Duodenal mucosa (tissue), 2 donors: ENCODE results near the gene LYSET.
"Not testable (repeated sequence)": the region's sequence is repeated elsewhere in the genome, so short reads cannot be mapped to it uniquely, and the experiment has no call there.

Source experiments
- H3K27ac ChIP-seq: one replicate; pipeline ENCODE4 v1.7.0; 2013; ENCODE audit warnings: low read depth, low read length
- H3K27me3 ChIP-seq, 2 donors: one replicate each; pipeline ENCODE4 v1.7.0; 2013; ENCODE audit warnings: low read length in 2 of 2, control low read depth in 1 of 2; ENCODE audit not compliant: insufficient read depth in 2 of 2, control insufficient read depth in 1 of 2
- H3K36me3 ChIP-seq, 2 donors: one replicate each; pipeline ENCODE4 v1.7.0; 2013; ENCODE audit warnings: low read length in 2 of 2, control low read depth in 1 of 2; ENCODE audit not compliant: insufficient read depth in 2 of 2, control insufficient read depth in 1 of 2
- H3K4me1 ChIP-seq, 2 donors: one replicate each; pipeline ENCODE4 v1.7.0; 2013; ENCODE audit warnings: low read length in 2 of 2, control low read depth in 1 of 2; ENCODE audit not compliant: insufficient read depth in 2 of 2, control insufficient read depth in 1 of 2
- H3K4me3 ChIP-seq, 2 donors: one replicate each; pipeline ENCODE4 v1.7.0; 2013; ENCODE audit warnings: low read length in 2 of 2, low read depth in 1 of 2
- H3K9ac ChIP-seq, 2 donors: one replicate each; pipeline ENCODE4 v1.7.0; 2013; ENCODE audit warnings: low read length in 2 of 2, low read depth in 1 of 2
- H3K9me3 ChIP-seq, 2 donors: one replicate each; pipeline ENCODE4 v1.7.0; 2013; ENCODE audit warnings: low read length in 2 of 2, control low read depth in 1 of 2; ENCODE audit not compliant: control insufficient read depth in 1 of 2

The LYSET gene

DNA sequence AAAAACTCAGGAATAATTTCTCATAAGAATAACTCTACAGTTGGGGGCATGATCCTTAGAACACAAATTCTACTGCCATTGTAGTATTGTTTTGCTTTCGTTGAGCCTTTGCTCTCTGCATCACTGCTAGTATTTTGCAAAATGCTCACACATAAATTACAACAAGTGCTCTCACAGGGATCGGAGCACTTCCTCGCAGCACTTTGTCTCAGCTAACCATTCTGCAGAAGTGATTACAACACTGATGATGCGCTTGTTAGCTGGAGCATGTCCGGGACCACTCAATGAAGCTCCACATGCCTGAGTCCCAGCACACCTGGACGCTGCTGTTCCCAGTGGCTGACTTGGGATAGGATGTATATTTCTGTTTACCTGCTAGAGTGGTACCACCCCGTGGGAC lies 32.0 kb upstream of the LYSET start:
- no peaks in the 10 kb centered on the region for H3K36me3 ChIP-seq
- no peak overlapping the region for H3K27ac ChIP-seq
- no peaks in the 10 kb centered on the region for H3K9me3 ChIP-seq
- no peak overlapping the region for H3K4me3 ChIP-seq
- no peak overlapping the region for H3K9ac ChIP-seq
- no peaks in the 10 kb centered on the region for H3K27me3 ChIP-seq
- peaks cover 14 to 15% of the 10 kb centered on the region in 2 donors for H3K4me1 ChIP-seq

DNA sequence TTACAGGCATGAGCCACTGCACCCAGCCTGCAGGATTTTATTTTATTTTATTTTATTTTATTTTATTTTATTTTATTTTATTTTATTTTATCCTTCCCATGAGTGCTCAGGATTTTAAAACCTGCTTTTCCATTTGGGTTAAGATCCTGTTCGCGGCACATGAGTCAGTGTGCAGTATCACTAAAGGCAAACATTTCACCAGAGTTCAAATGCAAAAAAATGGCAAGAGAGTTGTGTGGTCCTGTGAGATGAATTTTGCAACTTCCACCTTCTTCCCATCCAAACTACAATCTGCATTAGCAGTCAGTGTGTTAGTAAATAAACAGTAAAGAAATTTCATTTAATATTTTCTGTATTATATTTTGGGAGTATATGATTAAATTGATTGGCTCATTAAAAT lies 29.4 kb upstream of the LYSET start:
- no peaks in the 10 kb centered on the region for H3K27me3 ChIP-seq
- no peaks in the 10 kb centered on the region for H3K9me3 ChIP-seq
- H3K36me3 ChIP-seq: no peaks in the 10 kb centered on the region
- peaks cover 6 to 7% of the 10 kb centered on the region in 2 donors for H3K4me1 ChIP-seq
- H3K4me3 ChIP-seq: no peak overlapping the region
- H3K27ac ChIP-seq: no peak overlapping the region
- H3K9ac ChIP-seq: no peak overlapping the region

DNA sequence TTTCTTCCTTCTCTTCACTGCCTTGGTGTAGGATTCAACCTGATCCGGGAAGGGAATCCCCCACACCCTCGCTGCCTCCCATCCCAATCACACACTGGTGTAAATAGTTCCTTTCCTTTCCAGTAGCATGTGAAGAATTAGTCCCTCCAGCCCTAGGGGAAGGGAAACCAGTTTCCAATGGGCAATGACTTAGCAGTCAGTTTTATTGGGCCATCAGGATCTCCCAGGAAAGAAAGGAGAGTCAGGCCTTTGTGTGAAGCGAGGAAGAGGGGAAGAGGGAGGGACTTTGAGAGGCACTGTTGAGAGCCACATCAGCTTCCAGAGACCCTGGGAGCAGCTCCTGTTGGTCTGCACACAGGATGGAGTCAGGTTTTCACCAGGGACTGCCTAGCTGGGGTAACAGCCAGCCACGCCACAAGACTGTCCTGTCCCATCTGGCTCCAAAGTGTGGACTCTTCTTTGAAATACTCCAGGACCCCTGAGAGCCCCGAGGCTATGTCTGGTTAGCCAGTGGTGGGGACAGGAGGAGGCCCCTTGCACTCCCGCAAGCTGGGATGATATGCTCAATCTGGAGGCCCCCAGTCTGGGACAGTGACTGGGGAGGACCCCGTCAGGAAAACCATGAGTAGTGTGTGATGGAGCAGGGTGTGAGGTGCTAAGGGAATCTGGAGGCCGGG lies 28.3 kb upstream of the LYSET start:
- H3K27ac ChIP-seq: no peak overlapping the region
- H3K36me3 ChIP-seq: no peaks in the 10 kb centered on the region
- H3K4me3 ChIP-seq: no peak overlapping the region
- no peaks in the 10 kb centered on the region for H3K27me3 ChIP-seq
- H3K4me1 ChIP-seq: no peaks in the 10 kb centered on the region
- H3K9me3 ChIP-seq: no peaks in the 10 kb centered on the region
- no peak overlapping the region for H3K9ac ChIP-seq

DNA sequence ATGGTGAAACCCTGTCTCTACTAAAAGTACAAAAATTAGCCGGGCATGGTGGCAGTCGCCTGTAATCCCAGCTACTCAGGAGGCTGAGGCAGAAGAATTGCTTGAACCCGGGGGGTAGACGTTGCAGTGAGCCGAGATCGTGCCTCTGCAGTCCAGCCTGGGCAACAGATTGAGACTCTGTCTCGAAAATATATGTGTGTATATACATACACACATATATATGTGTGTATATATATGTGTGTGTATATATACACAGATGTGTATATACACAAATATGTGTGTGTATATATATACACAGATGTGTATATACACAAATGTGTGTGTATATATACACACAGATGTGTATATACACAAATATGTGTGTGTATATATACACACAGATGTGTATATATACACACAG lies 26.8 kb upstream of the LYSET start:
- not testable (repeated sequence) for H3K9ac ChIP-seq, H3K4me3 ChIP-seq, H3K27me3 ChIP-seq, H3K9me3 ChIP-seq, H3K36me3 ChIP-seq, H3K4me1 ChIP-seq, H3K27ac ChIP-seq

DNA sequence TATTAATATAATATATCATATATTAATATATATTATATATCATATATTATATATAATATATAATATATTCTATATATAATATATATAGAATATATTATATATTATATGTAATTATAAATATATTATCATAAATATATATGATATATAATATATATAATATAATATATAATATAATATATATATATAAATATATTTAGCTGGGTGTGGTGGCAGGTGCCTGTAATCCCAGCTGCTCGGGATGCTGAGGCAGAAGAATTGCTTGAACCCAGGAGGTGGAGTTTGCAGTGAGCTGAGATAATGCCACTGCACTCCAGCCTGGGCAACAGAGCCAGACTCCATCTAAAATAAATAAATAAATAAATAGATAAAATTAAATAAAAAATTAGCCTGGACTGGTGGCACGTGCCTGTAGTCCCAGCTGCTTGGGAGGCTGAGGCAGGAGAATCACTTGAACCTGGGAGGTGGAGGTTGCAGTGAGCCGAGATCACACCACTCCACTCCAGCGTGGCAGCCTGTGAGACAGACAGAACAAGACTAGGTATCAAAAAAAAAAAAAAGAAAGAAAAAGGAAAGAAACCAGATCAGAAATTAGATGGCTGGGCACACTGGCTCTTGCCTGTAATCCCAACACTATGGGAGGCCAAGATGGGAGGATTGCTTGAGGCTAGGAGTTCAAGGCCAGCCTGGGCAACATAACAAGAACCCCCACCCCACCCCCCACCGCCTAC lies 25.3 kb upstream of the LYSET start:
- not testable (repeated sequence) for H3K27ac ChIP-seq, H3K9ac ChIP-seq, H3K36me3 ChIP-seq, H3K27me3 ChIP-seq, H3K4me1 ChIP-seq, H3K4me3 ChIP-seq, H3K9me3 ChIP-seq

DNA sequence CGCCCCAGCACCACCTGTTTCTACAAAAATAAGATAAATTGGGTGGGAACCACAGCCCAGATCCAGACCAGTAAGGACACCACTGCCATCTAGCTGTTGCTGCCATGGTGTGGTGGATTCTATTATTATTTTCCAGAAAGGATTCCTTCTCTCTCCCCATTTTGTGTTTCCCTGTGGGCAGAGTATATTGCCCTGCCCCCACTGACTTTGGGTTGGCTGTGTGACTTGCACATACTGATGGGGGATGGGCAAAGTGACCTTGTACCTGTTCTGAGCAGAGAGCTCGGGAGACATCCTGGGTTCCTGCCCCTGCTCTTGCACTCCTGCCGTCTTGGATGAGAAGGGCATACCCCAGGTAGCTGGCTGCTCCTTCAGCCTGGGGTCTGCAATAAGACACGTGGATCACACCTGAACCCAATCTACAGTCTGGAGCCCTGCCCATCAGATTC lies 24.7 kb upstream of the LYSET start:
- no peaks in the 10 kb centered on the region for H3K36me3 ChIP-seq
- H3K9me3 ChIP-seq: no peaks in the 10 kb centered on the region
- no peak overlapping the region for H3K9ac ChIP-seq
- no peak overlapping the region for H3K27ac ChIP-seq
- no peaks in the 10 kb centered on the region for H3K4me1 ChIP-seq
- H3K4me3 ChIP-seq: no peak overlapping the region
- H3K27me3 ChIP-seq: no peaks in the 10 kb centered on the region

DNA sequence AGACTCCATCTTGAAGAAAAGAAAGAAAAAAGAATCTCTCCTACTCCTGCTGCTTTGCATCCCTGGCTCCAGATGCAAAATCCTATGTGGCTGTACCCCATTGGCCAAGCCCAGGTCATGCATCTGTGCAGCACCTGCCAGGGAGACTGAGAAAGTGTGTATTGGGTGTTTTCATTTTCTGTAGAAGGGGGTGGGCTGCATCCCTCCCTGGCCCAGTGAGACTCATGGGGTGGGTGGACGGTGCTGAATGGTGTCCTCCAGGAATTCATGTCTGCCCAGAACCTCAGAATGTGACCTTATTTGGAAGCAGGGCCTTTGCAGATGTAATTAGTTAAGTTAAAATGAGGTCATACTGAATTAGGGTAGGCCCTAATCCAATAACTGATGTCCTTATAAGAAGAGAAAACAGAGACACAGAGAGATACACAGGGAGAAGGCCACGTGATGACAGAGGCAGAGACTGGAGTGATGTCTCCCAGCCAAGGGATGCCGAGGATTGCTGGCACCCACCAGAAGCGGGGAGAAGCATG lies 23.6 kb upstream of the LYSET start:
- Histone ChIP-seq H3K27ac (no peak overlapping the region), H3K4me3 (no peak overlapping the region), H3K9me3 (no peaks in the 10 kb centered on the region), H3K4me1 (no peaks in the 10 kb centered on the region), H3K27me3 (no peaks in the 10 kb centered on the region), H3K36me3 (no peaks in the 10 kb centered on the region), H3K9ac (no peak overlapping the region)

DNA sequence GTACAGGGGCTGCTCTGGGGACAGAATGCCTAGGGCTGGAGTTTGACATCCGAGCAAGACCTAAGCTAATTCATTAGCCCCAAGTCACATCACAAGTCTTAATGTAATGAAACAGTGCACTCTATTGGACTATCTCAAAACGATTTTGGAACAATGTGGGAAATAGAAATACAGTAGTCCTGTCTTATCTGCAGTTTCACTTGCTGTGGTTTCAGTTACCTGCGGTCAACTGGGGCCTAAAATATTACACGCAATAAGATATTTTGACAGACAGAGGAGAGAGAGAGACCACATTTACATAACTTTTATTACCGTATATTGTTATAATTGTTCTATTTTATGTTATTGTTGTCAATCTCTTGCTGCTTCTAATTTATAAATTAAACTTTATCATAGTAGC lies 21.6 kb upstream of the LYSET start:
- no peaks in the 10 kb centered on the region for H3K4me1 ChIP-seq

DNA sequence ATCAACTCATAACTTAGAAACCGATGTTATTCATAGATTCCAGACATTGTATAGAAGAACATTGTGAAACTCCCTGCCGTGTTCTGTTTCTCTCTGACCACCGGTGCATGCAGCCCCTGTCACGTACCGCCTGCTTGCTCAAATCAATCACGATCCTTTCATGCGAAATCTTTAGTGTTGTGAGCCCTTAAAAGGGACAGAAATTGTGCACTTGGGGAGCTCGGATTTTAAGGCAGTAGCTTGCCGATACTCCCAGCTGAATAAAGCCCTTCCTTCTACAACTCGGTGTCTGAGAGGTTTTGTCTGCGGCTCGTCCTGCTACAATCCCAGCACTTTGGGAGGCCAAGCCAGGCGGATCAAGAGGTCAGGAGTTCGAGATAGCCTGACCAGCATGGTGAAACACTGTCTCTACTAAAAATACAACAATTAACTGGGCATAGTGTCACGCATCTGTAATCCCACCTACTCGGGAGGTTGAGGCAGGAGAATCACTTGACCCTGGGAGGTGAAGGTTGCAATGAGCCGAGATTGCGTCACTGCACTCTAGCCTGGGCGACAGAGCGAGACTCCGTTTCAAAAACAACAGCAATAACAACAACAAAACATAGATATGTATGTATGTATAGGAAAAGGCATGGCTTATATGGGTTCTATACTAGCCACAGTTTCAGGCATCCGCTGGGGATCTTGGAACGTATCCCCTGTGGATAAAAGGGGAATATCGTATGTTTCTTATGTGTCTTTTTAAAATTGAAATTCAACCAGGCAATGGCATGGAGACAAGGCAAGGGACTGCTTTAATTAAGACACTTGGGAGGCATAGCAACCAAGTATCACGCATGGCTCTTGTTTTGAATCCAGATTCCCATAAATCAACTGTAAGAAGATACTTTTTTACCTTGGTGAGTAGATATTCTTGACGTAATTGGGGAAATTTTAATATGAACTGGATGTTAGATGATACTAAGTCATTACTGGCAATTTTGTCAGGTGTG lies 19.5 kb upstream of the LYSET start:
- not testable (repeated sequence) for H3K4me3 ChIP-seq, H3K4me1 ChIP-seq, H3K36me3 ChIP-seq, H3K27me3 ChIP-seq, H3K27ac ChIP-seq, H3K9me3 ChIP-seq, H3K9ac ChIP-seq

More for the DNA sequence above, 21.6 kb upstream of the LYSET start:
- no peaks in the 10 kb centered on the region for H3K36me3 ChIP-seq
- no peak overlapping the region for H3K27ac ChIP-seq
- H3K27me3 ChIP-seq: no peaks in the 10 kb centered on the region
- no peaks in the 10 kb centered on the region for H3K9me3 ChIP-seq
- no peak overlapping the region for H3K9ac ChIP-seq
- no peak overlapping the region for H3K4me3 ChIP-seq

DNA sequence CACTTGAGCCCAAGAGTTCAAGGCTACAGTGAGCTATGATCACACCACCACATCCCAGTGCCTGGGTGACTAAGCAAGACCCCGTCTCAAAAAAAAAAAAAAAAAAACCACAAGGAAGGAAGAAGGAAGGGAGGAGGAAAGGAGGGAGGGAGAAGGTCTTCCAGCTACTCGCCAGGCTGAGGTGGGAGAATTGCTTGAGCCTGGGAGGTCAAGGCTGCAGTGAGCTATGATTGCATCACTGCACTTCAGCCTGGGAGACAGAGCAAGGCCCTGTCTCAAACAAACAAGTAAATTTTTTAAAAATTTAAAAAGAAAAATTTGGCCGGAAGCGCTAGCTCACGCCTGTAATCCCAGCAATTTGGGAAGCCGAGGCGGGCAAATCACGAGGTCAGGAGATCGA lies 16.5 kb upstream of the LYSET start:
- H3K9me3 ChIP-seq, H3K9ac ChIP-seq, H3K36me3 ChIP-seq, H3K27me3 ChIP-seq, H3K27ac ChIP-seq, H3K4me3 ChIP-seq, H3K4me1 ChIP-seq: not testable (repeated sequence)
